HG03103 (cell line): ENCODE data around the gene CKS1B.
A peak's percentile ranks its signal among the peaks of the same experiment; 100 is the strongest.

Source experiments
- ATAC-seq: cut with Tn5 transposase; IDR thresholded peaks from one replicate; pipeline ENCODE4 v1.9.1; 2021; ENCODE audit warnings: low read depth; ENCODE audit not compliant: unreplicated experiment

CKS1B gene

DNA sequence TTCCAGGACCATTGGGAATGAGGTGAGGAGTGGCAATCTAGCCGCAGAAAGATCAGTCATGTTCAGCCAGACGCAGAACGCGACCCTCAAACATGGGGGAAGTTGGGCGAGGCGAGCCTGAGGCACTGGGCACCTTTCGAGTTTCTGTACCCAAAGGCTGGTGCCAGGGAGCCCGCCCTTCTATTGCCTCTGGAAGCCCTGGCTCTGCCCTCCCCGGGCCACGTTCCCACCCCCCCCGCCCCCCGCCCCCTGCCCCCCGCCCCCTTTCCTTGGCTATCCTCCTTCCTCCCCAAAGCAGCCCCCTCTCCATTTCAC is 25.9 kb downstream of the CKS1B start:
- no peak for ATAC-seq

GRCh38 chr1:155000726-155001424 is 26.4 kb downstream of the CKS1B start:
- ATAC-seq: peak; percentile 31

DNA sequence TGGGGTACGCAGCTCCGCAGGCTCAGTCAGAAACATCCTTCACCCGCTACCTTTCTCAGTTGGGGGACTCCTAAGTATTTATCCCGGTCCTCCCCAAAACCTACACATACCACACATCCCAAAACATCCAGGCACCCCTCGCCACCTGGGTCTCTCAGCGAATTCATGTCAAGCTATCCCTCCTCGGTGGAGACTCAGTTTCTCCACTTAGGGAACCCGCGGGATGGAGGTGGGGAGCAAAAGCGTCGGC is 26.9 kb downstream of the CKS1B start:
- ATAC-seq: peak; percentile 16

DNA sequence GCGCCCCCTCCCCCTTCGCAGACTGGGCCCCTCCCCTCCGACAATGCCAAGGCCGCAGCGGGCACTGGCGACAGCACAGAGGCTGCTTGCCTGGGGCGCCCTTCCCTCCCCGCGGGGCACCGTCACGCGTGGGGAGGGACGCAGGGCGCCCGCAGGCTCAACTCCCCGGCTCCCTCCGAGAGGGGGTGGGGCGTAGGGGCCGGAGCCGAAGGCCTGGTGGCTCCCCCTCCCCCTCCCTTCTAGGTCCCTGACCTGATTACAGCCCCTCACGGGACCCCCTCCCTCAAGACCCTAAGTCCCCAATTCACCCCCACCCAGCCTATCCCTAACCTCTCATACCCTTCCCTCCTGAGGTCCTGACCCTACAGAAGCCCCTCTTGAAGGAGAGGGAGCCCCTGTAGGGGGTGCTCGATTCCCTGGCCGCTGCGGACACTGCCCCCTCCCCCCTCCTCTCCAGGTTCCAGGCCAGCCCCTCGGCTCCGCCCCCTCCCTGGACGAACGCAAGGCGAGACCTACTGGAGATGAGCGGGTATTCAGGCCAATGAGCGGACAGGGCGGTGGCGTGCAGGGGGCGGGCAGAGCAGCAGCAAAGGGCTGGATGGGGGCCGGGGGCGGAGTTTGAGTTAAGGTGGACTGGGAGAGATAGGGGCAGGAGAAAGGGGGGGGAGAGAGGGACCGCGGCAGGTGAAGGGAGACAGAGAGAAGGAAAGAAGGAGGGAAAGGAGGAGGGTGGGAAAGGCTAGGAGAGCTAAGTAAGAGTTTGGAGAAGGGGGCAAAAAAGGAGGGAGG is 27.4 kb downstream of the CKS1B start:
- ATAC-seq: peak; percentile 50

DNA sequence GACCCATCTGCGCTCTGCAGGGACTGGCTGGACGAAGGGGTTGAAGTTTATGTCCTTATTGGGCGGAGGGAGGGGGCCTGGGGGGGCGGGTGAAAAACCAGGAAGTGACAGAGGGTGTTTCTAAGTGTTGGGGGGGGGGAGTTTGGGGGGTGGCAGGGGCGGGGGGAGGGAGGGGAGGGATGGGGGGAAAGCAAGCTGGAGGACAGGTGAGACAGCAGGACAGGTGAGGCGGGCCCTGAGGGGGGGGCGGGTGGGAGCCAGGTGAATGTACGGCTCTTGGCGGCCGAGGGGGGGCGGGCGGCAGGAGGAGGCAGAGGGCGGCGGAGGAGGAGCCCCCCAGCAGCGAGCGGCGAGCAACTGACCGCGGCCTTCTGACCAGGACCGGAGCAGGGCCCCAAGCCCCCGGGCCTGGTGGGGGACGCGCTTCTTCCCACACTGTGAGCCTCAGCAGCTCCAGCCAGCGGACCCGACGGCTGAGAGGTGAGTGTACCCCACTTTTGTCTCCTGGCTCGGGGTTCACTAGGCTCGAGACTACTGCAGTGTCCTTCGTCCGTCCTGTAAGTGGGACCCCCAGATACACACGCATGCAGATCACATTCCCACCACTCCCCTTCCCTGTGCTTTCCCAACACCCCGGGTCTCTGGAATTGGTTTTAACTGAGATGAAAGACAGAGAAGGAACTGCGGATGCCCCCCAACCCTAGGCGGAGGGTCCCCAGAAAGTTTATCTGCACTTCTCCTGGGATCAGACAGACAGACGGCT is 28.2 kb downstream of the CKS1B start, which contains the start of gene ZBTB7B:
Gene ZBTB7B (plus strand): TSS at position 339 of the 763 bp plus-strand sequence. CDS start 11,859 bp downstream, outside the sequence.
- no peak for ATAC-seq

- ATAC-seq: no peak
These were observed 28.8 kb downstream of the CKS1B start for GRCh38 chr1:155003227-155003765.

DNA sequence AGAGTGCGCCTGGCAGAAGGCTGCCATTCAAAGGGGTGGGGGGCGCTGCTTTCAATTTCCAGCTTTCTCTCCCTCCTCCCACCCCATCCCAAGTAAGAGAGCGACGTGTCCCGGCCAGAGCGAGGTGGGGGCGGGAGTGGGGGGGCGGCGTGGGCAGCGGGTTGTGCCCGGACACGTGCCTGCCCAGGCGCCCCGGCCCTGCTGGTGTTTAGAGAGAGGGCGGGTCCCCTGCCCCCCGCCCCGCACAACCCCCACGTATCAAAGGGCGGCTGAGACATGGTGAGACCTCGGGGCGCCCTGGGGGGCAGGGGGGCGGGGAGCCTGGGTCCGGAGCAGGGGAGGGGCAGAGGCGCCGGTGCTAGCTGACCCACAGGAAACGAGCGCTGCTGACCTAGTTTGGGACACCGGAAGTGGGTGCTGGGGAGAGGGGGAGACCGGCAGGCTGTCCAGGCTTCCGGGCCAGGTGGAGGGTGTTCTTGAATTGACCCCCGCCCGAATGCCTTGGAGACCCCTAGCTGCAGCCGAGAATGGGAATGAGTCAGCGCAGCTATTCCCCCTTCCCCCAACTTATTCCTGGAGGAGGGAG is 29.4 kb downstream of the CKS1B start:
- no peak for ATAC-seq

DNA sequence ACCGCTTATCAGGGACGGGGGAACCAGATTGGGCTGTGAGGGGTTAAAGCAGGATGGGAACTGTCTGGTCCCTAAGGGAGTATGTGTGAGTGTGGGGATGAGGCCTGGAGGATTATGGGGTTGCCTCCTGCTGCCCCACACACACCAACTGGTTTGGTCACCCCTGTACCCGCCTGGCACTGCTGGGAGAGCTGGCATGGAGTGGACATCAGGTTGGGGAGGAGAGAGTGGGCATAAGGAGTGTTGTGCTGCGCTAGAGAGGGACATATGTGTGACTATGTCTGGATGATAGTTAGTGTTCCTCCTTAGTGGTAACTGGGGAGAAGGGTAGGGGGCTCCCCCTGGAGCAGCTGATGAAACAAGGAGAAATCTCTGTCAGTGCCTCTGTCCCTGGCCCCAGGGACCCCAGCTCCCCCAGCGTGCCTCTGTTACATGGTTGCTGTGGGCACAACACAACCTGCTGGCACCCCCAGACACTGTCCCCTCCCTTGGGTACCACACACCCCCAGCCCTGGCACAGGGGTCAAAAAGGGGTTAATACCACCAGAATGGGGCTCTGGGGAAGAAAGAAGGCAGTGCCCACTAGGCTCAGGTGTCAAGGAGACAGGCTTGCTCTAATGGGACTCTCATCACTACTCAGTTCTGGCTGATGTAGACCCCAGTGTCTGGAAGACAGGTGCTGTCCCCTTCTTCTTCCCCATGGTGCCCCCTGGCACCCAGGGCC is 30.0 kb downstream of the CKS1B start:
- ATAC-seq: no peak

GRCh38 chr1:155005076-155006011 is 30.9 kb downstream of the CKS1B start:
- no peak for ATAC-seq

DNA sequence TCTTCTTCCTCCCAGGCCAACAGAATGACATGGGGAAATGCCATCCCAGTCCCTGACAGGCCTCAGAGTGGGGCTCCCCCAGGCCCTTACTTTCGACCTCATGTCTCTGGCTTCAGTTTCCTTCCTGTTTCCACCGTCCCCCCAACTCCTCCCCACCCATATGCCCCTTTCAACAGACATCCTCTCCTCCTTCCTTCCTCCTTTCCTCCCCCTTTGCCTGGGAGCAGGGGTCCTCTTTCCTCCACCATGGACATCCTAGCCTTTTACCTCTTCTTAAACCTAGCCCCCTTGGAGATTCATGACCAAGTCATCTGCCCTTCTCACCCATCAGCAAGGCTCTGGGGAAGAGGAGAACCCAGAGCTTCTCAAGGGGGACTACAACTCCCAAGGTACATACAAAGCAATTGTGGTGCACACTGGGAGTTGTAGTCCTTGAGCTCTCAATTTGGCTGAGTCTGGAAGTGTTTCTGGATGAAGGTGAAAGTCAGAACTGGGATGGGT is 32.2 kb downstream of the CKS1B start:
- no peak for ATAC-seq

DNA sequence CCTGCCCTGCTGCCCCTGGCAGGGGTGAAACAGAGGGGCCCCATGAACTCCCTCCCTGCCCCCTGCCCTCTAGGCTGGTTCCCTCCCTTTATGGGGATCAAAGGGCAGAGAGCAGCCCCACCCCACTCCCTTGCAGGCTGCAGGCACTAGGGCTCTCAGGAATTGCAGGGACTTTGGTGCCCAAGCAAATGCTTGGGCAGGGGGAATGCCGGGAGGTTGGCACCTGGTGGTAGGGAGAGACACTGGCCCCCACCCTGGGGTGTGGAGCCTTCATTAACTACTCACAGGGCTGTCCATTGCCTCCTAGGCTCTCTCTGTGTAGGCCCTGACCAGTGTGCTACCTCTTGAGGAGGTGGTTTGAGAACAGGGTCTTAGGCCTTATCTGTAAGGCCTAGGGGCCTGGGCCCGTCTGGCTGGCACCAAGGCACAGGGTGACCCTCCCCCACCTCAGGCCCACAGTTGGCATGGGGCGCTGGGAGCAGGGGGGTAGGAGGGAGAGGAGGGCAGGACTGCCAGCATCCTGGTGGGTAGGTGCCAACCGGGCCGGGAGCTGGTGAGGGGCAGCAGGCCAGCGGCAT is 32.9 kb downstream of the CKS1B start:
- ATAC-seq: no peak

DNA sequence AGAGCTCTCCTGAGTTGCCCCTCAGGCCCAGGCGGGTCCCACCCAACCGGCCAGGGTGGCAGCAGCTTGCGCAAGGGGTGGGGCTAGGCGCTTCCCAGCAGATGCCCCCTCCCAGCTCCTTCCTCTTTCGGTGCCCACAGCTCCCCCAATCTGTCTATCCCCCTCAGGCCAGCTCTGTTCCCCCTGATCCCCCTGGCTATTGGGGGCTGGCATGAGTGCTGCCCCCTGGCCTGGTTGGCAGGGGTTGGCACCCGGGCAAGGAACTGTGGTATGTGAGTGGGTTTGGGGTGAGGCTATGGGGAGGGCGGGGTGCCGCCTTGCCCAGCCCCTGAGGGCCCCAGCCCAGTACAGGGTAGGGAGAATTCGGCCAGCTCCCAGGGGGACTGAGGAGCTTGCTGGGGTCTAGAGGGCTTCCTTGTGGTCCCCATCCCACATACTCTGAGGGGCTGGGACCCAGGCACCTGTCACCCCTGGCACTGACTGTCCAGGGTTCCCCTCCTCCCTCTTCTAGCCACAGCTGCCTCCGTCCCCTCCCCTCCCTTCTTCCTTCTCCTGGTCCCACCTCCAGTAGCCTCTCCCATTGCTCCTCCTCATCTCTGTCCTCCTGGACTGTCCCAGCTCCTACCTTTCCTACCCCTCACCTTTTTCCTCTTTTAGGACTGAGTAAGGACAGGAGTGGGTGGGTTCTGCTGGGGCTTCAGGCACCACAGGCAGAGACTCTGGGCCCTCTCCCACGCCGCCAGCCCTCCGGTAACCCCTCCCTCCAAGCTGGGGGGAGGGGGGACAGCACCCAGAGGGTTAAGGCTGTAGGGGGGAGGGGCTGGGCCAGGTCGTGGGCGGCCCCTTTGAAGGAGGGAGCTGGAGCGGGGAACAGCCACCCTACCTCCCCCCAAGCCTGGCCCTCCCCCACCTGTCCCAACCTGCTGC is 33.8 kb downstream of the CKS1B start:
- no peak for ATAC-seq

GRCh38 chr1:155009221-155009711 is 34.8 kb downstream of the CKS1B start:
- no peak for ATAC-seq

- ATAC-seq: no peak
These were observed 35.3 kb downstream of the CKS1B start for GRCh38 chr1:155009742-155010141.

DNA sequence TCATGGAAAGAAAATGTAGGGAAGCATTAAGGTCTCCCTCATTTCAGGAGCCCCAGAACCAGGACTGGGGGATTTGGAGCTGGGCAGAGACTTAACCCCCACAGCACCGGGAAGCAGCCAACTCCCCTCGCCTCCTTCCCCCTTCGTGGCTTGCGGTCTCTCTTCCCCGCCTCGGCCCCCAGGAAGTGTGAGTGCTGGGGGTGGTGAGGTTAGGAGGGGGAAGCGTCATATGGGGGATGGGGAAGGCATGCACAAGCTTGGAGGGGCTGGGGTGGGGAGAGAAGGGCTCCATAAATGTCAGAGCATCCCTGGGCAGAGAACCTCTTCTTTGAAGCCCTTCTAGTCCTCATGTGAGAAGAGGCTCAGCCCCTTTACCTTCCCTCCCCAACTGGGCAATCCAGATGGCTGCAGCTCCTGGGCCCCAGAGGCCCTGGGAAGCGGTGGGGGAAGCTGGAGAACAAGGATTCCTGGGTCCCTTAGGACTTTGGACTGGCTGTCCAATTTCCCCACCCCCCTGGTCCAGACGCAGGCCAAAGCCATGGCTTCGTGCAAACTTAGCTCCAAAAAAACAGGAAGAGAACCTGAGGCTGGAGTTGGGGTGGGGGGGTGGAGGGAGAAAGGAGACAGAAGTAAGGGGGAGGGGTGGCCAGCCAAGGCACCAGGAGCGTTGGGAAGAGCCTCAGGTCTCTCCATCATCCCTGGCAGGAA is 35.9 kb downstream of the CKS1B start:
- no peak for ATAC-seq

DNA sequence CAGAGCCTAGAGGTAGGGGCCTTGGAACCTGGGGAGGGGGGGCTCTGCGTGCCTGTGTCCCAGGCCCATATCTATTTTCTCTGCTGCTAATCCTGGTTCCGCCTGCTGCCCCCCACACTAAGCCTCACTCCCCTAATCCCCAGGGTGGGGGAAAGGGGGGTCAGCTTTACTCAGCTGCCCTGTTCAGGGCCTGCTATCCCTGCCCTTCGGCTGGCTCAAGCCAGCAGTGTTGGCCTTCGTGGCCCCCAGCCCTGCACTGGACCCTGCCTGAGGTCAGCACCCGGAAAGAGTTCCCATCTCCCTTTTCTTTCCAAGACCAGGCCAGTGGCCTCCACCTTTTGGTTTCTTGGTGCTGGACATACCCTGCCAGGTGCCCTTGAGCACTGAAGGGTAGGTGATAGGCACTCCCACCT is 36.5 kb downstream of the CKS1B start:
- no peak for ATAC-seq

DNA sequence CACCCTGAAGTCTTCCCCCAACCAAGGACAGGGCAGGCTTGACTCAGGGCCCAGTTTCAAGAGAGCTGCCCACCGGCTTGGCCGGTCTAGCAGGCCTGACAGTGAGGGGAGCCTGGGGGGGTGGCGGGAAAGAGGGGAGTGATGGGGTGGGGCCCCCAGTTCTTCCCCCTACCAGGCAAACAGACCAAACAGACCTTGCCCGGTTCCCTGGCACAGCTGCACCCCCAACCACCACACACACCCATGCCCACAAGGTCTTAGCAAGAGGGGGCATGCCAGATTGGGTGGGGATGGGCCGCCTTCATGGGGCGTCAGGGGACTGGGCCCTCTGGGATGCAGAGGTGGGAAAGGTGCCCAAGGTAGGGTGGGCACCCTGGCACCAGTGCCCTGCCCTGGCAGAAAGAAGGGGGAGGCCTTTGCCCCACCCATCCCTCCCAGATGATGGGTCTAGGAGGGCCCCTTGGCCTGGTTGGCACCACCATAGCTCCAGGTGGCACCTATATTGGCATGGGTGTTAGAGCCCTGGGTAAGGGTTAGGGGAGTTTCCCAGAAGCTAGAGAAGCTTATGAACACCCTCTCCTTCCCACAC is 37.0 kb downstream of the CKS1B start:
- no peak for ATAC-seq
